ENCODE results near the gene AXIN2.
A peak's percentile ranks its signal among the peaks of the same experiment; 100 is the strongest.
"Not testable (repeated sequence)": the region's sequence is repeated elsewhere in the genome, so short reads cannot be mapped to it uniquely, and the experiment has no call there.

The AXIN2 gene

DNA sequence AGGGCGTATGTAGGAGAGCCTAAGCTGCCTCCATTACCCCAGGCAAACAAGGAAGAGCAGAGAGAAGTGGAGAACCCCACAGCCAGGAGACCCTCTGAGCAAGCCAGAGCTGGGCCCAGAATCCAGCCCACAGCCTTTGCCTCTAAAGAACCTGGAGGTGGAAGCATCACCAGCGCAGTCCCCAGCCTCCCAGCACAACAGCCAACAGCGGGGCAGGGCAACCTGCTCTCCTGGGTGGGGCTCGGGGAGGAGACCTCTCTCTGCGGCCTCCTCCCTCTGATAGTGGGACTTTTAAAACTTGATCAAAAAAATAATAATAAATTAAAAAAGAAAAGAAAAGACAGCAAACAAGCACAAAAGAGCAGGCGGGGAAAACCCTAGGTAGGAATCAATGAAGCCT is 45.9 kb downstream of the AXIN2 start:
- no peak for DNase-seq

GRCh38 chr17:65514541-65514940 is 46.9 kb downstream of the AXIN2 start:
- no peak for DNase-seq

GRCh38 chr17:65514082-65514481 is 47.4 kb downstream of the AXIN2 start:
- no peak for DNase-seq

DNA sequence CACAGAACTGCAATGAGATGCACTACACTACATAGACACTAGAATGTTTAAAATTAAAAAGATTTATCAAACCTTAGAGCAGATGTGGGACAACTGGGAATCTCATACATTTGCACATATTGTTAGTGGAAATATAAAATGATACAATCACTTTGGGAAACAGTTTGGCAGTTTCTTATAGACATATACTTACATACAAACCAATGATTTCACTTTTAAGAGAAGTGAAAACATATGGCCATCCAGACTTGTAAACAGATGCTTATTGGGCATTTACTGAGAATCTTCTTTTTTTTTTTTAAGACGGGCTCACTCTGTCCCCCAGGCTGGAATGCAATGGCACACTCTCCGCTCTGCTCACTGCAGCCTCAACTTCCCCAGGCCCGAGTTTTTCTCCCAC is 50.1 kb downstream of the AXIN2 start:
- DNase-seq = no peak

DNA sequence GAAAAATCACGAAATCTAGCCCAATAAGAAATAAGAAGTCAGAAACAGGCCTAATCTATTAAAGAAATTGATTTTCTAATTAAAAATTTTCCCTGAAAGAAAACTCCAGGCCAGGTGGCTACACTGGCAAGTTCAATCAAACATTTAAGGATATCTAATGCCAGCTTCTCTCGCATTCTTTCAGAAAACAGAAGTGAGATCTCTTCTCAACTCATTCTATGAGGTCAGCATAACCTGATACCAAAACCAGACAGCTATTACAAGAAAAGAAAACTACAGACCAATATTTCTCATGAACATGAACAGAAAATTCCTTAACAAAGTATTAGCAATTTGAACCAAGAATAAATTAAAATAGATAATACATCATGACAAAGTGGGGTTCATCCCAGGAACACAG is 52.4 kb downstream of the AXIN2 start:
- no peak for DNase-seq

GRCh38 chr17:65504673-65505072 is 56.8 kb downstream of the AXIN2 start:
- not testable (repeated sequence) for DNase-seq

GRCh38 chr17:65504141-65504540 is 57.3 kb downstream of the AXIN2 start:
- no peak for DNase-seq

DNA sequence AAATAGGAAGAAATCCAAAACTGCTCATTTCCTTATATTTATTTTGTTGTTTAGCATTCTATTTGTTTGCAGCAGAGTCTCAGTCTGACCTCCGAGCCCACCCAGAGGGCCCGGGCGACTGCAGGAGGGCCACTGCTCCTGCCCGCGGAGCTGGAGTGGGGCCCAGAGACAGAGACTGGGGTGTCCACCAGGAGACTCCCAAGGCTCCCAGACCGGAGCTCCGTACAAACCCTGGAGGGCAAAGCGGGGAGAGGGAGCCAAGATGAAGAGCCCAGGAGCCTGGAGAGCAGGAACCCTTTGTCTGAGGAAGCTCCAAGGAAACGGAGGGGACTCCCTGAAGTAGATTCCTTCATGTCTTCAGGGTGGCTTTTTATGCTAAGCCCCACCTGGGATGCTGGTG is 57.9 kb downstream of the AXIN2 start:
- DNase-seq = no peak

DNA sequence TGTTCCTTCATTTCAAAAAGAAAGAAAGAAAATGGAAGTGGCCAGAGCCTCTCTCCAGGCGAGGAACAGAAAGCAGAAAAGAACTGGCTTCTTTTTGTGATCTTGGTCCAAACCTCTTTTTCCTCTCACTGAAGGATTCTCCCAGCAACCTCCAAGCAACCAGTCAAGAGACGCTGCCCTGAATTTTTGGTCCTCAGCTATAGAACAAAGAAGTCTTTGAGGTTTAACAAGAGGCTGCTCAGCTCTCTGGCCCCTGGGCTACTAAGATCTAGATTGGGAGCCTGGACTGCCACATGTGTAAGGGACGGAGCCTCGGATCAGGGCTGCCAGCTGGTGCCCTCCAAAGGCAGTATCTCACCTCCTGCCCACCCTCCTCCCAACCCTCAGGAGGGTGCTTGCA is 62.6 kb downstream of the AXIN2 start:
- DNase-seq = peak; percentile 44

DNA sequence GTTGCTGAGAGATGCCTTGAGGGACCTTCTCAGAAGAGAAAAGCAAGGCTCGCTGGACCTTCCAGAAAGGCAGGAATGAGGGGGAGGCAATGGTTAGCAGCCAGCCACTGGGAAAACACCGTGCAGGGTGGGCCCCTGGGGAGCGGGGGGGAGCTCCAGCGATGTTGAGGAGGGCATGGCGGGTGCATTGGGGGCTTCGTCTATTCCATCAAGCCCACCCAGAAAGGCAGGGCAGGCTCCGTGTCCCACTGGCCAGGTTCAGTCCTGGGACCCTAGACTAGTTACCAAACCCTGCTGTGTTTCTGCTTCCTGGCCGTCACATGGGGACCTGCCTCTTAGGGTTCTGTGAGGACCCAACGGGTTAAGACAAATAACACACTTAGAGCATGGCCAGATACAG is 64.6 kb downstream of the AXIN2 start:
- no peak for DNase-seq

GRCh38 chr17:65495122-65496055 is 66.1 kb downstream of the AXIN2 start:
- peak; percentile 57 for DNase-seq

DNA sequence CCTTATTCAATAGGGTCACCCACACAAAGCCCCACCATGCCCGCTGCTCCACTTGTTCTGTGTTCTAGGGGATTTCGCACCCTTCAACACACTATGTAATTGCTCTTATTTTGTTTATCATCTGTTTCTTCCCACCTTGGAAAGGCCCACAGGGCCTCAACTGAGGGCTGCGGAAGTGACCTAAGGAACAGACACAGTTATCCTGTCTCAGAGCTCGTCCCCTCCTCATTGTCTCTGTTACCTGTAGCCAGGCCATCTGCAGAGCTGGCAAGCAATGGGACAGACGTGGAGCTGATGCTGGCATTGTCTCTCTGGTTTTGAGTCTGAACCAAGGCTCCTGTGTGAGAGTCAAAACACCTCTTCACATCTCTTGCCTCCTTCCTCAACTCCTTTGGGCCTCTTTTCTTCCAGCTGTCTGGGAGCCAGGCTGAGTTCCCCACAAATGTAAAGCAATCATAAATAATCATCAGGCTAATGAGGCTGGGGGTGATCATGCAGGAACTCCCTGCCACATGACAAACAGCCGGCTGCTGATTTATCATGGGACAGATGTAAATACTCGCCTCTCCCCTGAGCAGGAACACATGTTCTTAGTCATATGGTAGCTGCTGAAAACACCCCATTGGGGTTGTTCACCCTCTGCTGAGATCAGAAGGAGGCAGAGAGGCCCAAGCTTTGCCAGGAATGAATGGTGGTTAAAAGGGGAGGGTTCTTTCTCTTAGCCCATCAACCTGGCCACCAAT is 71.9 kb downstream of the AXIN2 start:
- DNase-seq = peak; percentile 53

DNA sequence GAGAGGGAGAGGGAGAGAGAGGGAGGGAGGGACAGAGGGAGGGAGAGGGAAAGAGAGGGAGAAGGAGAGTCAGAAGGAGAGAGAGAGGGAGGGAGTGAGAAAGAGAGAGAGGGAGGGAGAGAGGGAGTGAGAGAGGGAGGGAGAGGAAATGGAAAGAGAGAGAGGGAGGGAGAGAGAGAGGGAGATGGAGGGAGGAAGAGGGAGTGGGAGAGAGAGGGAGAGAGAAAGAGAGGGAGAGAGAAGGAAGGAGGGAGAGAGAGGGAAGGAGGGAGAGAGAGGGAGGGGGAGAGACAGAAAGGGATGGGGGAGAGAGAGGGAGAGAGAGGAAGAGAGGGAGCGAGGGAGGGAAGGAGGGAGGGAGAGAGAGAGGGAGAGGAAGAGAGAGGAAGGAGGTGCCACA is 72.8 kb downstream of the AXIN2 start:
- DNase-seq = no peak

DNA sequence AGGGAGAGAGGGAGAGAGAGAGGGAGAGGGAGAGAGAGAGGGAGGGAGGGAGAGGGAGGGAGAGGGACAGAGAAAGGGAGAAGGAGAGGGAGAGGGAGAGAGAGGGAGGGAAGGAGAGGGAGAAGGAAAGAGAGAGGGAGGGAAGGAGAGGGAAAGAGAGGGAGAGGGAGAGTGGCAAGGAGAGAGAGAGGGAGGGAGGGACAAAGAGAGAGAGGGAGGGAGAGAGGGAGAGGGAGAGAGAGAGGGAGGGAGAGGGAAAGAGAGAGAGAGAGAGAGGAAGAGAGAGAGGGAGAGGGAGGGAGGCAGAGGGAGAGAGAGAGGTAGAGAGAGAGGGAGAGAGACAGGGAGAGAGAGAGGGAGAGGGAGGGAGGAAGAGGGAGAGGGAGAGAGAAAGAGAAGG is 73.5 kb downstream of the AXIN2 start:
- DNase-seq = no peak

- DNase-seq = no peak
These were observed 74.3 kb downstream of the AXIN2 start for GRCh38 chr17:65487161-65487560.

- no peak for DNase-seq
These were observed 75.8 kb downstream of the AXIN2 start for GRCh38 chr17:65485388-65486299.

GRCh38 chr17:65484405-65484804 is 77.0 kb downstream of the AXIN2 start:
- not testable (repeated sequence) for DNase-seq

DNA sequence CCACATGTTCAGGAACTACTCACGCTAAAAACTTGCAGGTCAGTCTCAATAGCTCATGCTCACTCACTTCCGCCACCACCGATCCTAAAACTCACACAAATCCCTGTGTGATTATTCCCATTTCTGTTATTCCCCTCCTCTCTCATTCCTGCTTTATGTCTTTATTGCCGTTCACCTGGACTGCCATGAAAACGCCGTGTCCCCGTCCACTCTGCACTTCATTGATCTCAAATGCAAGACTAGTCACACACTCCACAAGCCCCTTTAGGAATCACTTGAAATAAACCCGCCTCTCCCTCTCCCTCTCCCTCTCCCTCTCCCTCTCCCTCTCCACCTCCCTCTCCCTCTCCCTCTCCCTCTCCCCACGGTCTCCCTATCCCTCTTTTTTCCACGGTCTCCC is 78.0 kb downstream of the AXIN2 start:
- no peak for DNase-seq

DNA sequence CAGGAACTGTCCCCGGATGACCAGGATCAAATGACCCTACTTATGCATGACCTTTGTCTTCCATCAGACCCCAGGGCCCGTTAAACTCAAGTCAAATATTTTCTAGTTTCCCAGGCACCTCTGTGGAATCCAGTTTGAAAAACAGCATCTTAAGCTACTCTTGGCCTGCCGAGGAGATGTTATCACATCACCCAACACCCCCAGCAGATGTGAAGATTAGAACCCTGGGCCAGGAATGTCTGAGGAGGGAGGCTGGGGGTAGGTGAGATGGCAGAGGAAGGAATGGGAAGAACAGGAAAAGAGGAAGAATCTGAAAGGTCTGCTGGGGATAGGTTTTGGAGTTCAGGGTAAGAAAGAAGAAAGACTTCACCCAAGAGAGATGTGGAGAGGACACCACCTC is 79.2 kb downstream of the AXIN2 start:
- DNase-seq = no peak

- DNase-seq = no peak
These were observed 82.2 kb downstream of the AXIN2 start for GRCh38 chr17:65479282-65479681.

All from activated CD8-positive, alpha-beta memory T cell treated with anti-CD3 and anti-CD28 coated beads for 24 hours (primary cell).